ENCODE data around the gene TMEM272. TPM values are rescaled to one million over a fixed set of nuclear protein-coding genes. Genes with fewer than 3 reads are reported as not detected.

The TMEM272 gene
- total RNA-seq, 1 experiment from 2014 or later, result 0.17 TPM

GRCh38 chr13:51822106-51822815 is 22.7 kb downstream of the TMEM272 start:
- POLR2A ChIA-PET, result no interaction called here
- H4K20me1 ChIP-seq (ENCODE audit: insufficient read depth), result no peaks in the 10 kb centered on the region
- CTCF ChIA-PET, result interaction anchor here (0.7 kb wide), 2 partner anchors 290 to 628 kb away, joined by 3 to 4 read pairs; partner anchors contain the start of gene VPS36
- H3K79me2 ChIP-seq (ENCODE audit: insufficient read depth, low read length), result no peaks in the 10 kb centered on the region
- no peak for DNase-seq (ENCODE audit: low read depth, low spot score)
- no peak overlapping the region for H2AFZ ChIP-seq (ENCODE audit: low read depth, low read length, poor library complexity, severe bottlenecking)
- no peak for ATAC-seq
- no peaks in the 10 kb centered on the region for H3K9me2 ChIP-seq (ENCODE audit: insufficient read depth)
- H3K27me3 ChIP-seq (ENCODE audit: insufficient read depth, low read length), result peaks cover 9% of the 10 kb centered on the region; the same call in 1 of the 2 replicates
- no peak overlapping the region for H3K4me3 ChIP-seq (replicated peaks in 1 of 2; ENCODE audit: low read depth in 1 of 2, low read length in 2 of 2)
- no TSS peak for BruUV-seq (replicated peaks)
- no peak overlapping the region for H3K27ac ChIP-seq (ENCODE audit: low read depth, low read length)
- TF ChIP-seq SRF (IDR thresholded peaks at IDR 0.05; ENCODE audit: low read depth) (no peak), POLR2A (IDR thresholded peaks at IDR 0.05; ENCODE audit: borderline replicate concordance, extremely low read depth, insufficient read depth, insufficient read length) (no peak), ZBTB33 (IDR thresholded peaks at IDR 0.05; ENCODE audit: extremely low read depth, insufficient replicate concordance, low read length) (no peak), ATF3 (IDR thresholded peaks at IDR 0.05) (no peak), TCF7L2 (IDR thresholded peaks at IDR 0.05; ENCODE audit: borderline replicate concordance, extremely low read depth, insufficient read depth, insufficient read length) (no peak), JUND (IDR thresholded peaks at IDR 0.05) (no peak), YY1 (IDR thresholded peaks at IDR 0.05; ENCODE audit: extremely low read depth, insufficient replicate concordance, low read depth, low read length) (no peak), SIN3A (IDR thresholded peaks at IDR 0.05; ENCODE audit: low read depth) (no peak), EZH2phosphoT487 (IDR thresholded peaks at IDR 0.05; ENCODE audit: borderline replicate concordance) (no peak), FOSL1 (IDR thresholded peaks at IDR 0.05; ENCODE audit: low read depth) (no peak), ELF1 (IDR thresholded peaks at IDR 0.05; ENCODE audit: borderline replicate concordance, low read depth) (no peak), REST (IDR thresholded peaks at IDR 0.05; ENCODE audit: low read depth) (no peak), EZH2 (IDR thresholded peaks at IDR 0.05) (no peak), POLR2AphosphoS5 (IDR thresholded peaks at IDR 0.05; ENCODE audit: low read depth, low read length) (no peak), ZFX (IDR thresholded peaks at IDR 0.05) (no peak), ZNF274 (IDR thresholded peaks at IDR 0.05; ENCODE audit: low read depth, low read length) (no peak), EGR1 (IDR thresholded peaks at IDR 0.05; ENCODE audit: low read depth) (no peak), SP1 (IDR thresholded peaks at IDR 0.05; ENCODE audit: low read depth) (no peak), CEBPB (IDR thresholded peaks at IDR 0.05; ENCODE audit: low read depth) (no peak)
- H3K9ac ChIP-seq (ENCODE audit: low read length), result no peak overlapping the region
- H3K36me3 ChIP-seq (ENCODE audit: control insufficient read depth in 1 of 2, insufficient read depth in 2 of 2, low read length in 2 of 2), result no peaks in the 10 kb centered on the region
- intact Hi-C loops (cut with micrococcal nuclease), result no loop called here
- no peaks in the 10 kb centered on the region for H3K9me3 ChIP-seq (ENCODE audit: control insufficient read depth in 1 of 2, insufficient read depth in 1 of 2, low read depth in 1 of 2, low read length in 2 of 2)
- peaks cover 0 to 1% of the 10 kb centered on the region in 2 experiments; a peak in 3 of 4 replicates for H3K4me1 ChIP-seq (ENCODE audit: control insufficient read depth in 1 of 2, insufficient read depth in 2 of 2, low read length in 2 of 2)
- RAD21 ChIA-PET (ENCODE audit: low non-redundant PET in 1 of 2, low total read pairs in 2 of 2, uncharacterized antibody in 2 of 2, unreplicated experiment in 2 of 2), result interaction anchor here in 1 of 2 experiments (0.6 kb wide), 1 partner anchor 266 kb away, joined by 5 read pairs; no protein-coding TSS in a partner anchor
- H3K4me2 ChIP-seq (ENCODE audit: low read length), result no peak overlapping the region
